ENCODE results near the gene TMEM123. TPM values are rescaled to one million over a fixed set of nuclear protein-coding genes. Genes with fewer than 3 reads are reported as not detected.
A peak's percentile ranks its signal among the peaks of the same experiment; 100 is the strongest.

Gene TMEM123
- total and polyA plus RNA-seq, 2 of the 4 experiments (the other 2 are of a cell fraction) = 96.9 to 127 TPM

DNA sequence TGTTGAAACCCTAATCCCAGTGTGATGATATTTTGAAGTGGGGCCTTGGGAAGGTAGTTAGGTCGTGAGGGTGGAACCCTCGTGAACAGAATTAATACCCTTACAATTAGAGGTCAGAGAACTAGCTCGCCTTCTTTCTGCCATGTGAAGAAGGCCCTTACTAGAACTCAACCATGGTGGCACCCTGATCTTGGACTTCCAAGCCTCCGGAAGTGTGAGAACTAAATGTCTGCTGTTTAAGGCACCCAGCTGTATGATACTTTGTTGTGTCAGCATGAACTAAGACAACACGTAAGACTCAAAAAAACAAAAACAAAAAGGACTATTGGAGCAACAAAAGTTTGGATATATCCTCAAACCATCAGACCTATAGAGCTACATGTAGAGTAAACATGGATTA is 52.0 kb downstream of the TMEM123 start:
- Histone ChIP-seq H3K36me3 (ENCODE audit: control insufficient read depth, insufficient read depth, low read length) (peaks cover 25% of the 10 kb centered on the region), H2BK20ac (ENCODE audit: low read depth, low read length) (no peak overlapping the region), H4K8ac (ENCODE audit: low read depth in 2 of 2, low read length in 2 of 2) (peak overlapping the region in 1 of 2 experiments; percentile 25; a peak in 1 of 4 replicates), H3K4ac (ENCODE audit: low read depth, low read length) (no peak overlapping the region), H2AFZ (replicated peaks; ENCODE audit: low read length, poor library complexity) (no peak overlapping the region), H3K9me3 (ENCODE audit: control insufficient read depth, insufficient read depth, low read length) (no peaks in the 10 kb centered on the region), H3K9ac (ENCODE audit: low read depth, low read length) (no peak overlapping the region), H3K23ac (ENCODE audit: low read depth, low read length) (no peak overlapping the region), H3K18ac (ENCODE audit: low read depth, low read length) (no peak overlapping the region), H2BK5ac (ENCODE audit: low read depth, low read length, poor library complexity, severe bottlenecking) (no peak overlapping the region), H3K4me2 (ENCODE audit: low read depth, low read length) (no peak overlapping the region), H4K91ac (ENCODE audit: insufficient read depth, low read depth, low read length) (no peak overlapping the region), H3K4me1 (ENCODE audit: control insufficient read depth, insufficient read depth, low read length) (peaks cover 2% of the 10 kb centered on the region), H2AK5ac (ENCODE audit: low read depth, low read length) (no peak overlapping the region), H3K27ac (ENCODE audit: insufficient read depth, low read length) (no peak overlapping the region), H3K79me1 (ENCODE audit: low read depth in 1 of 2, low read length in 2 of 2) (peaks cover 20 to 50% of the 10 kb centered on the region in 2 experiments), H3K4me3 (ENCODE audit: insufficient read depth, low read depth, low read length) (no peak overlapping the region), H4K20me1 (ENCODE audit: insufficient read depth, low read length) (peaks cover 21% of the 10 kb centered on the region; the same call in 1 of the 2 replicates), H2BK120ac (ENCODE audit: low read depth, low read length) (no peak overlapping the region), H3K14ac (replicated peaks; ENCODE audit: low read depth, low read length) (no peak overlapping the region), H3K56ac (ENCODE audit: extremely low read depth, insufficient read depth, low read length) (no peak overlapping the region), H3K9me1 (ENCODE audit: insufficient read depth, low read length) (no peaks in the 10 kb centered on the region), H2BK15ac (ENCODE audit: low read depth, low read length) (no peak overlapping the region), H4K5ac (ENCODE audit: low read depth, low read length) (no peak overlapping the region), H3K27me3 (ENCODE audit: control insufficient read depth, insufficient read depth, low read length) (no peaks in the 10 kb centered on the region), H2AK9ac (replicated peaks; ENCODE audit: low read depth, low read length, poor library complexity) (no peak overlapping the region)
- in situ Hi-C loops (cut with MboI; ENCODE audit: low sequenced_read_pairs) = no loop called here
- dilution Hi-C loops (cut with HindIII; ENCODE audit: low sequenced_read_pairs, unreplicated experiment) = no loop called here
- no peak for TF ChIP-seq CHD1 (IDR thresholded peaks at IDR 0.05; ENCODE audit: low read depth, low read length)
- TF ChIP-seq MAFK (IDR thresholded peaks at IDR 0.05; ENCODE audit: low read depth, low read length) = no peak
- no peak for TF ChIP-seq FOS (IDR thresholded peaks at IDR 0.05; ENCODE audit: low read depth, low read length)
- BruUV-seq (replicated peaks) = no TSS peak
- ATAC-seq (ENCODE audit: low read depth) (no peak), DNase-seq (no peak)
- POLR2A ChIA-PET (ENCODE audit: unreplicated experiment) = no interaction called here
- WGBS, 2 experiments (ENCODE audit: extremely low coverage in 2 of 2, insufficient read length in 1 of 2) = no CpG with 5 or more reads among the region's 5 CpGs
- intact Hi-C loops (cut with micrococcal nuclease) = loop anchor here (10.0 kb wide), 1 partner anchor 46 kb away; no protein-coding TSS in a partner anchor
- CTCF ChIA-PET = interaction anchor here (1.2 kb wide), 1 partner anchor 10 kb away, joined by 3 read pairs; no protein-coding TSS in a partner anchor
